Activated T-helper 1 cell treated with anti-CD3 and anti-CD28 coated beads, Interleukin-12 subunit alpha, Interleukin-12 subunit beta, Interleukin-2, Interleukin-4 antibody, amounts not matched to agents 30 ng/mL and 10 ng/mL and 1 ng/mL, durations not matched to agents 14 hours and 24 hours and 36 hours (primary cell): ENCODE measurements around the gene IFNLR1. TPM values are rescaled to one million over a fixed set of nuclear protein-coding genes. Genes with fewer than 3 reads are reported as not detected.

Experiments
- DNase-seq: peaks from one replicate; pipeline ENCODE4 v3.0.0; 2021; ENCODE audit warnings: low spot score
- H3K27ac Mint-ChIP-seq: one replicate; pipeline ENCODE4 v1.8.0; 2021; ENCODE audit warnings: mild to moderate bottlenecking, mixed read lengths
- H3K27me3 Mint-ChIP-seq: one replicate; pipeline ENCODE4 v1.8.0; 2022; ENCODE audit warnings: mild to moderate bottlenecking, moderate library complexity, mixed read lengths; ENCODE audit not compliant: insufficient read depth
- H3K36me3 Mint-ChIP-seq: one replicate; pipeline ENCODE4 v1.8.0; 2021; ENCODE audit warnings: low read depth, mixed read lengths
- H3K4me1 Mint-ChIP-seq: one replicate; pipeline ENCODE4 v1.8.0; 2021; ENCODE audit warnings: low read depth, mixed read lengths
- H3K4me3 Mint-ChIP-seq: one replicate; pipeline ENCODE4 v1.8.0; 2021; ENCODE audit warnings: mild to moderate bottlenecking, moderate library complexity, mixed read lengths
- H3K9me3 Mint-ChIP-seq: one replicate; pipeline ENCODE4 v1.8.0; 2021; ENCODE audit warnings: mixed read lengths
- intact Hi-C: fragments of 100-400 bp; cut with micrococcal nuclease; formaldehyde crosslinking; loops from one replicate; pipeline ENCODE4 v1.15.1; 2024
- total RNA-seq: library from RNA; stranded (reverse); gene quantifications from 2 replicates; pipeline ENCODE4 v1.2.3, GENCODE V29; 2022

The IFNLR1 gene
- total RNA-seq, 1 donor from 2014 or later, result 3.1 TPM

GRCh38 chr1:24149866-24150233 is 37.2 kb downstream of the IFNLR1 start:
- Mint-ChIP-seq H3K27ac (no peak overlapping the region), H3K9me3 (no peaks in the 10 kb centered on the region), H3K36me3 (no peaks in the 10 kb centered on the region), H3K27me3 (peaks cover 35% of the 10 kb centered on the region), H3K4me1 (peaks cover 18% of the 10 kb centered on the region), H3K4me3 (peak overlapping the region; percentile 65)
- intact Hi-C loops, result loop anchor here (1.0 kb wide), 2 partner anchors 49 to 242 kb away; no protein-coding TSS in a partner anchor
- DNase-seq, result no peak

GRCh38 chr1:24147816-24148215 is 39.3 kb downstream of the IFNLR1 start:
- intact Hi-C loops, result no loop called here
- no peak for DNase-seq
- Mint-ChIP-seq H3K9me3 (no peaks in the 10 kb centered on the region), H3K4me1 (peaks cover 18% of the 10 kb centered on the region), H3K36me3 (no peaks in the 10 kb centered on the region), H3K27ac (no peak overlapping the region), H3K27me3 (peaks cover 40% of the 10 kb centered on the region), H3K4me3 (no peak overlapping the region)

GRCh38 chr1:24147194-24147593 is 39.9 kb downstream of the IFNLR1 start:
- Mint-ChIP-seq H3K4me3 (no peak overlapping the region), H3K27ac (no peak overlapping the region), H3K4me1 (peaks cover 18% of the 10 kb centered on the region), H3K9me3 (no peaks in the 10 kb centered on the region), H3K36me3 (no peaks in the 10 kb centered on the region), H3K27me3 (peaks cover 39% of the 10 kb centered on the region)
- intact Hi-C loops, result no loop called here
- DNase-seq, result no peak

GRCh38 chr1:24142546-24143534 is 44.2 kb downstream of the IFNLR1 start, which contains the start of gene IL22RA1:
Gene IL22RA1 (minus strand): TSS chr1:24143140. CDS start chr1:24143082, 58 bp downstream.
- Mint-ChIP-seq H3K9me3 (no peaks in the 10 kb centered on the region), H3K27ac (no peak within 1 kb of the TSS), H3K27me3 (peaks cover 12% of the 10 kb centered on the region), H3K4me3 (no peak within 1 kb of the TSS), H3K36me3 (no peaks in the 10 kb centered on the region), H3K4me1 (no peaks in the 10 kb centered on the region)
- intact Hi-C loops, result no loop called here
- no peak for DNase-seq

GRCh38 chr1:24141311-24141997 is 45.6 kb downstream of the IFNLR1 start:
- Mint-ChIP-seq H3K4me1 (no peaks in the 10 kb centered on the region), H3K4me3 (no peak overlapping the region), H3K9me3 (no peaks in the 10 kb centered on the region), H3K36me3 (no peaks in the 10 kb centered on the region), H3K27me3 (peaks cover 6% of the 10 kb centered on the region), H3K27ac (no peak overlapping the region)
- DNase-seq, result no peak
- intact Hi-C loops, result no loop called here

- no peaks in the 10 kb centered on the region for H3K36me3 Mint-ChIP-seq
- no peak overlapping the region for H3K4me3 Mint-ChIP-seq
Observed at GRCh38 chr1:24140741-24141181, 46.3 kb downstream of the IFNLR1 start.

GRCh38 chr1:24139841-24140425 is 47.2 kb downstream of the IFNLR1 start:
- Mint-ChIP-seq H3K4me1 (no peaks in the 10 kb centered on the region), H3K9me3 (peaks cover 7% of the 10 kb centered on the region), H3K4me3 (no peak overlapping the region), H3K36me3 (no peaks in the 10 kb centered on the region), H3K27me3 (peaks cover 6% of the 10 kb centered on the region), H3K27ac (no peak overlapping the region)
- DNase-seq, result no peak
- intact Hi-C loops, result no loop called here

More at GRCh38 chr1:24140741-24141181, 46.3 kb downstream of the IFNLR1 start:
- intact Hi-C loops, result no loop called here
- H3K27ac Mint-ChIP-seq, result no peak overlapping the region
- H3K27me3 Mint-ChIP-seq, result peaks cover 6% of the 10 kb centered on the region
- H3K9me3 Mint-ChIP-seq, result no peaks in the 10 kb centered on the region
- H3K4me1 Mint-ChIP-seq, result no peaks in the 10 kb centered on the region
- DNase-seq, result no peak

- Mint-ChIP-seq H3K27me3 (peaks cover 8% of the 10 kb centered on the region), H3K9me3 (peaks cover 8% of the 10 kb centered on the region), H3K4me1 (no peaks in the 10 kb centered on the region), H3K27ac (no peak overlapping the region), H3K4me3 (no peak overlapping the region), H3K36me3 (no peaks in the 10 kb centered on the region)
- intact Hi-C loops, result no loop called here
- DNase-seq, result no peak
Observed at GRCh38 chr1:24139222-24139489, 47.9 kb downstream of the IFNLR1 start.

- Mint-ChIP-seq H3K4me3 (no peak overlapping the region), H3K36me3 (no peaks in the 10 kb centered on the region), H3K4me1 (no peaks in the 10 kb centered on the region), H3K9me3 (peaks cover 8% of the 10 kb centered on the region), H3K27ac (no peak overlapping the region), H3K27me3 (peaks cover 4% of the 10 kb centered on the region)
- intact Hi-C loops, result no loop called here
- no peak for DNase-seq
Observed at GRCh38 chr1:24138476-24139221, 48.4 kb downstream of the IFNLR1 start.

GRCh38 chr1:24136956-24137539 is 50.0 kb downstream of the IFNLR1 start:
- Mint-ChIP-seq H3K4me1 (no peaks in the 10 kb centered on the region), H3K4me3 (no peak overlapping the region), H3K27ac (no peak overlapping the region), H3K9me3 (peaks cover 8% of the 10 kb centered on the region), H3K36me3 (no peaks in the 10 kb centered on the region), H3K27me3 (peaks cover 5% of the 10 kb centered on the region)
- DNase-seq, result no peak
- intact Hi-C loops, result no loop called here

- H3K9me3 Mint-ChIP-seq, result peaks cover 18% of the 10 kb centered on the region
- intact Hi-C loops, result no loop called here
- H3K4me3 Mint-ChIP-seq, result no peak overlapping the region
- H3K36me3 Mint-ChIP-seq, result no peaks in the 10 kb centered on the region
- peaks cover 8% of the 10 kb centered on the region for H3K27me3 Mint-ChIP-seq
- DNase-seq, result no peak
- no peaks in the 10 kb centered on the region for H3K4me1 Mint-ChIP-seq
- no peak overlapping the region for H3K27ac Mint-ChIP-seq
Observed at GRCh38 chr1:24134376-24134775, 52.7 kb downstream of the IFNLR1 start.

- H3K27me3 Mint-ChIP-seq, result peaks cover 8% of the 10 kb centered on the region
- H3K9me3 Mint-ChIP-seq, result peaks cover 18% of the 10 kb centered on the region
- intact Hi-C loops, result no loop called here
- H3K36me3 Mint-ChIP-seq, result no peaks in the 10 kb centered on the region
- no peaks in the 10 kb centered on the region for H3K4me1 Mint-ChIP-seq
- no peak for DNase-seq
- H3K27ac Mint-ChIP-seq, result no peak overlapping the region
- no peak overlapping the region for H3K4me3 Mint-ChIP-seq
Observed at GRCh38 chr1:24133819-24134218, 53.3 kb downstream of the IFNLR1 start.
